PC-3 (cell line): Measurements from ENCODE around the gene NLGN1. TPM values are rescaled to one million over a fixed set of nuclear protein-coding genes. Genes with fewer than 3 reads are reported as not detected.
A peak's percentile ranks its signal among the peaks of the same experiment; 100 is the strongest.

Source experiments
- ATAC-seq: fragments of 200-7000 bp; cut with Tn5 transposase; 2 replicates; pipeline ENCODE4 v1.9.1; 2020; ENCODE audit warnings: mild to moderate bottlenecking, moderate library complexity
- BruUV-seq: library from RNA; stranded (reverse); fragments of 400-500 nt; replicated peaks from 2 replicates; lab custom pipeline; 2021; lab: Mats Ljungman, UMichigan
- CTCF ChIA-PET: fragments of 300-600 bp; sonication (Branson Sonifier 250); formaldehyde crosslinking; loops from one replicate; lab custom pipeline; 2022; ENCODE audit warnings: antibody characterized with exemption; lab: Charles Lee
- POLR2A ChIA-PET: fragments of 300-600 bp; sonication (Branson Sonifier 250); formaldehyde crosslinking; loops from one replicate; lab custom pipeline; 2022; ENCODE audit warnings: antibody characterized with exemption; ENCODE audit not compliant: unreplicated experiment; lab: Charles Lee
- DNase-seq: peaks from one replicate; pipeline ENCODE4 v3.0.0-alpha.2; 2015
- H2AFZ ChIP-seq: fragments of 300-600 bp; sonication (generic); 2 replicates; pipeline ENCODE4 v1.6.0; 2016; ENCODE audit warnings: antibody characterized with exemption, low read length
- H3F3A ChIP-seq: fragments of 300-600 bp; sonication (generic); one replicate; pipeline ENCODE4 v1.6.0; 2017; ENCODE audit warnings: antibody characterized with exemption, low read length, control low read depth, mild to moderate bottlenecking; ENCODE audit not compliant: unreplicated experiment
- H3K27ac ChIP-seq: fragments of 300-600 bp; sonication (generic); 2 replicates; pipeline ENCODE4 v1.5.1; 2016; ENCODE audit warnings: mild to moderate bottlenecking, low read length
- H3K27me3 ChIP-seq: fragments of 300-600 bp; sonication (generic); 2 replicates; pipeline ENCODE4 v1.6.1; 2016; ENCODE audit warnings: low read length, mixed read lengths
- H3K36me3 ChIP-seq: fragments of 300-600 bp; sonication (generic); 2 replicates; pipeline ENCODE4 v1.6.1; 2016; ENCODE audit warnings: low read depth, mixed run types, low read length, mixed read lengths
- H3K4me1 ChIP-seq: fragments of 300-600 bp; sonication (generic); 2 replicates; pipeline ENCODE4 v1.5.1; 2016; ENCODE audit warnings: low read length; ENCODE audit not compliant: insufficient read depth
- H3K4me2 ChIP-seq: fragments of 300-600 bp; sonication (generic); 2 replicates; pipeline ENCODE4 v1.6.0; 2016; ENCODE audit warnings: low read length
- H3K4me3 ChIP-seq: fragments of 300-600 bp; sonication (generic); 2 replicates; pipeline ENCODE4 v1.5.1; 2016; ENCODE audit warnings: mild to moderate bottlenecking, low read length, mixed read lengths
- H3K79me2 ChIP-seq: fragments of 300-600 bp; sonication (generic); 2 replicates; pipeline ENCODE4 v1.6.1; 2017; ENCODE audit warnings: low read length, mixed read lengths
- H3K9ac ChIP-seq: fragments of 300-600 bp; sonication (generic); 2 replicates; pipeline ENCODE4 v1.6.0; 2016; ENCODE audit warnings: mild to moderate bottlenecking, low read length
- H3K9me2 ChIP-seq: fragments of 300-600 bp; sonication (generic); replicated peaks from 2 replicates; pipeline ENCODE4 v1.6.1; 2016; ENCODE audit warnings: mixed run types, low read length, mixed read lengths
- H3K9me3 ChIP-seq: fragments of 300-600 bp; sonication (generic); 2 replicates; pipeline ENCODE4 v1.6.1; 2016; ENCODE audit warnings: low read length, mixed read lengths
- H4K20me1 ChIP-seq: fragments of 300-600 bp; sonication (generic); 2 replicates; pipeline ENCODE4 v1.6.1; 2016; ENCODE audit warnings: low read length, mixed read lengths
- CTCF ChIP-seq: fragments of 300-600 bp; sonication (generic); conservative IDR thresholded peaks from 2 replicates; pipeline ENCODE4 v1.5.1; 2017; ENCODE audit warnings: antibody characterized with exemption, low read depth, mild to moderate bottlenecking, low read length
- EZH2 ChIP-seq: fragments of 300-600 bp; sonication (generic); IDR thresholded peaks from one replicate; pipeline ENCODE4 v1.6.1; 2017; ENCODE audit warnings: antibody characterized with exemption, mild to moderate bottlenecking, low read length; ENCODE audit not compliant: unreplicated experiment
- EZH2phosphoT487 ChIP-seq: fragments of 300-600 bp; sonication (generic); IDR thresholded peaks from 2 replicates; pipeline ENCODE4 v1.6.1; 2018; ENCODE audit warnings: mild to moderate bottlenecking, antibody characterized with exemption, low read length, borderline replicate concordance
- intact Hi-C: fragments of 100-400 bp; cut with micrococcal nuclease; formaldehyde crosslinking; loops from 2 replicates; pipeline ENCODE4 v1.9.0; 2023
- total RNA-seq: library from RNA; depleted of rRNA; stranded (reverse); fragments of >200 nt; gene quantifications from 2 replicates; pipeline ENCODE4 v1.2.3, GENCODE V29; 2014

The NLGN1 gene
- total RNA-seq, 1 experiment from 2014 or later, result 0.77 TPM

DNA sequence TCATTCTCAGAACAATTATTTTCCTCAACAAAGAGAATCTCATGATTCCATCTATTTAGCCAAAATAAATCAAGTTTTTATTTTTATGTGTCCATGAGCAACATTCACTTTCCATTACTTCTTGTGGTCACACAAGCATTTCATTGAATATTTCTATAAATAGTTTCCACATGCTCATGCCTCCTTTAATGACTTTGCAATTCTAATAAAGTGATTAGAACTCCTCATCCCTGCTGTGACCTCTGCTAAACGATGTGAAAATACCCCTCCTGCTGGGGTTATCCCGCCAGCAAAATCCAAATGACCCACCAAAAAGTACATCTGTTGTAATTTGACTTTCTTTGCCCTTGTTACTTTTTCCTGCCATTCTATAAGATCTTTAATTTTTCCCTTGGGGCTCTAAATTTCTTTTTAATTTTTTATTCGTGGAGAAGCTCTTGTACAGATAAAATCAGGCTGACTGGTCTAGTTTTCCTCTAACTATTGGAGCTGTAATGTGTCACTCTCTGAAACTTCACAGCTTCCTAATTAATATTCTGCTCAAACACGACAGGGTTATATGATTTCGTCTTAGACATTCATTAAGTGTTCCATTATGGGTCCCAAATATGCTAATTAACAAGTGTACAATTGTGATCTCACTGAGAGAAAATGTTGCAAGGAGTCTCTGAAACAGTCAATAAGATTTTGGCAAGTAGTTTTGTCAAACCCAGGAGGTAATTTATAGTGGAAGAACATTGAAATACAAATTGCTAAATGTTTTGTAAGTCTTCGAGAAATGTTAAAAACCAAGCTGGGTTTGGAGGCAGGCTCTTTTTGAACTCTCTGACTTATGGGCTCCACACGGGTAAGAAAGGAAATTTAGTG is 928.5 kb downstream of the NLGN1 start:
- Histone ChIP-seq H3K36me3 (no peaks in the 10 kb centered on the region), H3K9me3 (no peaks in the 10 kb centered on the region), H3K4me1 (peaks cover 20% of the 10 kb centered on the region), H3K27me3 (no peaks in the 10 kb centered on the region), H3K9me2 (no peaks in the 10 kb centered on the region), H3K4me3 (no peak overlapping the region), H4K20me1 (no peaks in the 10 kb centered on the region), H3K4me2 (no peak overlapping the region), H2AFZ (no peak overlapping the region), H3K9ac (no peak overlapping the region), H3K79me2 (no peaks in the 10 kb centered on the region), H3K27ac (no peak overlapping the region), H3F3A (no peaks in the 10 kb centered on the region)
- ChIA-PET POLR2A (interaction anchor here (0.7 kb wide), 1 partner anchor 889 kb away, joined by 4 read pairs; no protein-coding TSS in a partner anchor), CTCF (no interaction called here)
- TF ChIP-seq EZH2 (no peak), CTCF (no peak)
- BruUV-seq, result no TSS peak
- no peak for ATAC-seq
- intact Hi-C loops, result no loop called here
- DNase-seq, result no peak

- no peak overlapping the region for H3K4me3 ChIP-seq
- 0 out of 2 replicates have a peak overlapping the region, but pooled peaks have one; percentile 6 for H3K4me2 ChIP-seq
- no peak overlapping the region for H3K27ac ChIP-seq
- H3K9ac ChIP-seq, result no peak overlapping the region
- no peak for TF ChIP-seq CTCF
- TF ChIP-seq EZH2phosphoT487, result no peak
- no peak for TF ChIP-seq EZH2
- H3K4me1 ChIP-seq, result peaks cover 36% of the 10 kb centered on the region
- H3K9me3 ChIP-seq, result no peaks in the 10 kb centered on the region
- intact Hi-C loops, result no loop called here
- H4K20me1 ChIP-seq, result no peaks in the 10 kb centered on the region
- ChIA-PET CTCF (no interaction called here), POLR2A (no interaction called here)
- no peaks in the 10 kb centered on the region for H3F3A ChIP-seq
- no peaks in the 10 kb centered on the region for H3K79me2 ChIP-seq
- no TSS peak for BruUV-seq
- ATAC-seq (no peak), DNase-seq (peak; percentile 63)
- H3K27me3 ChIP-seq, result no peaks in the 10 kb centered on the region
- no peaks in the 10 kb centered on the region for H3K36me3 ChIP-seq
- H2AFZ ChIP-seq, result no peak overlapping the region
- no peaks in the 10 kb centered on the region for H3K9me2 ChIP-seq
Observed at GRCh38 chr3:174329321-174329720, 931.8 kb downstream of the NLGN1 start.

GRCh38 chr3:174330303-174330702 is 932.8 kb downstream of the NLGN1 start:
- Histone ChIP-seq H4K20me1 (no peaks in the 10 kb centered on the region), H2AFZ (no peak overlapping the region), H3K27me3 (no peaks in the 10 kb centered on the region), H3K36me3 (no peaks in the 10 kb centered on the region), H3K9me2 (no peaks in the 10 kb centered on the region), H3K9me3 (no peaks in the 10 kb centered on the region), H3K9ac (no peak overlapping the region), H3K4me3 (no peak overlapping the region), H3K27ac (no peak overlapping the region), H3K4me1 (peaks cover 44% of the 10 kb centered on the region), H3K79me2 (no peaks in the 10 kb centered on the region), H3F3A (no peaks in the 10 kb centered on the region), H3K4me2 (no peak overlapping the region)
- POLR2A ChIA-PET, result no interaction called here
- ATAC-seq (peak; percentile 49), DNase-seq (peak; percentile 91)
- no TSS peak for BruUV-seq
- CTCF ChIA-PET, result no interaction called here
- TF ChIP-seq CTCF (no peak), EZH2phosphoT487 (no peak), EZH2 (no peak)
- intact Hi-C loops, result loop anchor here (5.0 kb wide), 2 partner anchors 107 to 133 kb away; no protein-coding TSS in a partner anchor
